Activated naive CD8-positive, alpha-beta T cell treated with anti-CD3 and anti-CD28 coated beads, Interleukin-2, amount 50 U/mL, for 24 hours (primary cell): ENCODE data around the gene BHMT.
A peak's percentile ranks its signal among the peaks of the same experiment; 100 is the strongest.

Experiments
- ATAC-seq: fragments of 150-1000 bp; cut with Tn5 transposase; one replicate; pipeline ENCODE4 v1.10.0; 2021
- DNase-seq: peaks from one replicate; pipeline ENCODE4 v3.0.0; 2021
- H3K27ac Mint-ChIP-seq: one replicate; pipeline ENCODE4 v1.8.0; 2021; ENCODE audit warnings: mild to moderate bottlenecking, mixed read lengths
- H3K27me3 Mint-ChIP-seq: one replicate; pipeline ENCODE4 v1.8.0; 2021; ENCODE audit warnings: mixed read lengths
- H3K36me3 Mint-ChIP-seq: one replicate; pipeline ENCODE4 v1.8.0; 2021; ENCODE audit warnings: low read depth, mixed read lengths
- H3K4me1 Mint-ChIP-seq: one replicate; pipeline ENCODE4 v1.8.0; 2021; ENCODE audit warnings: mixed read lengths
- H3K4me3 Mint-ChIP-seq: one replicate; pipeline ENCODE4 v1.8.0; 2021; ENCODE audit warnings: mild to moderate bottlenecking, moderate library complexity, mixed read lengths
- H3K9me3 Mint-ChIP-seq: one replicate; pipeline ENCODE4 v1.8.0; 2021; ENCODE audit warnings: mixed read lengths

Gene BHMT

DNA sequence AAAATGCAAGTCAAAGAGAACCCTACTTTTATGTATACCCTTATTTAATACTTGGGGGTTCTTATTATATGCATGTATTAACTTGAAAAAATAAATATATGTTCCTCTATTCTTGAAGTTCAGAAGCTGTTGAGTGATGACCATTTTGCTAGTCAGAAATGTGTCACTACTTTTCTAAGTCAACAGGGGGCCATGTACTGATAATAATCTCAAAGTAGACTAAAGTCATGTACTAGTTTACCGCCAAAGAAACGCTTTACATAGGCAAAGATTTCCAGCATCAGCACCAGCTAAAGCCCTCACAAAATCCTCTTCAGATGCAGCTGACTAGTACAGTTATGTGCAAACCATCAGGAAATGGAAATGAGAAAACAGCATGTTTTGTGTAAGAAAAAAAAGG lies 5.7 kb upstream of the BHMT start:
- Mint-ChIP-seq H3K27me3 (peaks cover 32% of the 10 kb centered on the region), H3K9me3 (peaks cover 5% of the 10 kb centered on the region), H3K27ac (no peak overlapping the region), H3K4me1 (no peaks in the 10 kb centered on the region), H3K4me3 (no peak overlapping the region), H3K36me3 (no peaks in the 10 kb centered on the region)
- DNase-seq (no peak), ATAC-seq (no peak)

DNA sequence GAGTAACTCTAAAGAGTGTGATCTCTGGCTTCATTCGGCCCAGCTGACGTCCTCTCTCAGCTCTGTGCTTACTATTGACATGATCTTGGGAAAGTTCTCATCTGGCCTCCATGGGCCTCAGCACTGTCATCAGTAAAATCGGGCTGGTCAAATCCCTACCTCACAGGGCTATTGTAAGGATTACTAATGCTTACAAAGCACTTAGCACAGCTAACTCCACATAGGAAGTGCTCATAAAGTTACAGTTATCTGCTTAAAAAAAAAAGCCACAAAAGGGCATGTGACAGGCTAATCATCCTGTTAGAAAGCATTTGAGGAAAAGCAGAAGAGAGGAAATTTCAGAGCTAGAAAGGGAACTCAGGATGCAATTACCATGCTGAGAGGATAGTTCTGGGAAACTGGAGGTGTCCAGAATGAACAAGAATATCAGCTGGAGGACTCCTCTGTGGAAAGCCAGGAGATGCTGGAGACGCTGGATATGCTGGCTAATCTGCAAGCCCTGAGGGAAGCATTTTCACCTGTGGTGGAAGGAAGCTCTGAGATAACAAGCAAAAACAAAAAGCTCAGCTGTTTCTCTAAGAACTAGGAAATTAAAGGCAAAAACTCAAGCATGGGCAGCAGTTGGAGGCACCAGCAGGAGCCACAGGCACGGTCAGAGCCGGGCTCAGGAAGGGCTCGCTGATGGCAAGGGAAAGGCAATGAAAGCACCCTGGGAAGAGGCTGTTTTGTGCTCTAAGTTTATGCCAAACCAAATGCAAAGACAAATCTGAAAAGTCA lies 4.4 kb upstream of the BHMT start:
- DNase-seq (no peak), ATAC-seq (no peak)
- H3K4me3 Mint-ChIP-seq: no peak overlapping the region
- H3K9me3 Mint-ChIP-seq: no peaks in the 10 kb centered on the region
- H3K4me1 Mint-ChIP-seq: no peaks in the 10 kb centered on the region
- no peak overlapping the region for H3K27ac Mint-ChIP-seq
- H3K27me3 Mint-ChIP-seq: peaks cover 42% of the 10 kb centered on the region
- H3K36me3 Mint-ChIP-seq: no peaks in the 10 kb centered on the region

GRCh38 chr5:79108086-79108485 lies 3.5 kb upstream of the BHMT start:
- H3K4me3 Mint-ChIP-seq: no peak overlapping the region
- H3K27ac Mint-ChIP-seq: no peak overlapping the region
- H3K4me1 Mint-ChIP-seq: no peaks in the 10 kb centered on the region
- DNase-seq (no peak), ATAC-seq (no peak)
- no peaks in the 10 kb centered on the region for H3K36me3 Mint-ChIP-seq
- H3K27me3 Mint-ChIP-seq: peaks cover 48% of the 10 kb centered on the region
- no peaks in the 10 kb centered on the region for H3K9me3 Mint-ChIP-seq

DNA sequence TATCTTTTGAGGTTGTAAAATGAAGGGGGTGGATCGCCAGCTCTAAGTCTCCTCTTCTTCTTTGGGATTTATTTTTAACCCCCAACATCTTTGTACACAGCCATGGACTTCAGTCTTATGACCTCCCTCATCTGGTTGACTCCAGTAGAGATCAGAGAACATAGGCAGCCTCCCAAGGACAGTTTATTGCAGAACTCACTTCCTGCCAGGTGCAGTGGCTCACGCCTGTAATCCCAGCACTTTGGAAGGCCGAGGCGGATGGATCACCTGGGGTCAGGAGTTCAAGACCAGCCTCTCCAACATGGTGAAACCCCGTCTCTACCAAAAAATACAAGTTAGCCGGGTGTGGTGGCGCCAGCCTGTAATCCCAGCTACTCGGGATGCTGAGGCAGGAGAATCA lies 2.8 kb upstream of the BHMT start:
- no peak overlapping the region for H3K27ac Mint-ChIP-seq
- DNase-seq: no peak
- H3K4me3 Mint-ChIP-seq: no peak overlapping the region
- H3K4me1 Mint-ChIP-seq: no peaks in the 10 kb centered on the region
- H3K27me3 Mint-ChIP-seq: peaks cover 53% of the 10 kb centered on the region
- ATAC-seq: no peak
- H3K9me3 Mint-ChIP-seq: no peaks in the 10 kb centered on the region
- no peaks in the 10 kb centered on the region for H3K36me3 Mint-ChIP-seq

DNA sequence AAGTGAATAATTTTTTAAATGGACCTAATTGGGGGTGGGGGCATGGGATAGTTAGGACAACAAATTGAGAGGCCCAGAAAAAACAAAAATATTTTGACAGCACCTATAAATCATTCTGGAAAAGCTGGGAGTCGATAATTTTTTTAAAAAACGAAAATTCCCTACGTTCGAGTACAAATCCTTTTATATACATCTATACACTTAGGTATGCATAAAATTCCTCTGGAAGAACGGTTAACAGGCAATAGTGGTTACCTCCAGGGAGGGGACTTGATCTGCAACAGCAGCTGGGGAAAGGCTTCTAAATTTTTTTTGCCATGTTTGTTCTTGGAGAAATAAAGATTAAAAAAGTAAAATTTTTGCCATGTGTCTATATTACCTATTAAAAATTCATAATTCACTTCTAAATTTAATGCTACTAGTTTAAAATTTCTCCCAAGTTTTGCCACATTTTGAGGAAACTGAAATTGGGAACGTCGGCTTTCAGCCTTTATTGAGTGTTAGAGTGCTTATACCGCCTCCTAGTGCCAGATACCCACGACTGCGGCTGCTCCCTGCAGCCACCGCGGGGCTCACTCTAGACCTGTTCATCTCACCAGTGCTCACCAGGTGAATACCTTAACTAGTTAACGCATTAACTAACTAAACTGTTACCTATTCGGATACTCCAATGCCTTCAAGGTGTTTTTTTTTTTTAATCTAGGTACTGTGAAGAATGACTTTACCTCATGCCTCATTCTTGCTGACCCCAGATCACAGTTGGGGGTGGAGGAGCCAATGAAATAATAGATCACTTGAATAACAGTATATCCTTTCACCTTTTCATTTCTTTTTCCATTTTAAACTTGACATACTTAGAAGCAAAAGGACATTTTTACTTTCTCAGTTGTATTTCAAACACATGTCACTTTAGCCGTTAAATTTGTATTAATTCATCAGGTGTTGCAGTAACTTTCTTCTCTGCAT lies 1.8 kb upstream of the BHMT start:
- Mint-ChIP-seq H3K4me3 (no peak overlapping the region), H3K9me3 (no peaks in the 10 kb centered on the region), H3K27me3 (peaks cover 54% of the 10 kb centered on the region), H3K36me3 (no peaks in the 10 kb centered on the region), H3K4me1 (no peaks in the 10 kb centered on the region), H3K27ac (no peak overlapping the region)
- DNase-seq (peak; percentile 37), ATAC-seq (peak; percentile 69)

GRCh38 chr5:79111960-79112702 lies 522 bp downstream of the BHMT start:
- no peak for DNase-seq
- no peak overlapping the region for H3K4me3 Mint-ChIP-seq
- peaks cover 56% of the 10 kb centered on the region for H3K27me3 Mint-ChIP-seq
- no peaks in the 10 kb centered on the region for H3K4me1 Mint-ChIP-seq
- H3K9me3 Mint-ChIP-seq: no peaks in the 10 kb centered on the region
- H3K36me3 Mint-ChIP-seq: no peaks in the 10 kb centered on the region
- no peak overlapping the region for H3K27ac Mint-ChIP-seq
- ATAC-seq: no peak

DNA sequence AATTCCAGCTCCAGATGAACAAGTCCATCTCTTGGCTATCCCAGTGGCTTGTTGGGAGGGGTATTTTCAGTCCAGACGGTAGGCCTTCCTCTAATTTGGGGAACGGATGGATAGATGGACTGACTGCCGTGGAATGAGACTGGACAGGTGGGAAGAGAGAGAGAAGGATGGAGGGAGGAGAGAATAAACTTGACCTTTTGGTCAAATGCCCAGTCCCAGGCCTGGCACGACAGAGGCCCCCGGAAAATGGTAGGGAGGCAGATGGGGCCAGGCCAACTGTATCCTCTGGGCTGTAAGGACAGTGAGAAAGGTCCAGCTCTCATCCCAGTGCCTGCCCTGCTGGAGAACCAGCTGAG lies 1.1 kb downstream of the BHMT start:
- no peak overlapping the region for H3K4me3 Mint-ChIP-seq

GRCh38 chr5:79119486-79119885 lies 7.9 kb downstream of the BHMT start:
- H3K9me3 Mint-ChIP-seq: no peaks in the 10 kb centered on the region
- H3K36me3 Mint-ChIP-seq: no peaks in the 10 kb centered on the region
- H3K27ac Mint-ChIP-seq: no peak overlapping the region
- DNase-seq (no peak), ATAC-seq (no peak)
- H3K27me3 Mint-ChIP-seq: peaks cover 6% of the 10 kb centered on the region
- H3K4me1 Mint-ChIP-seq: no peaks in the 10 kb centered on the region
- no peak overlapping the region for H3K4me3 Mint-ChIP-seq

More for the DNA sequence above, 1.1 kb downstream of the BHMT start:
- peaks cover 55% of the 10 kb centered on the region for H3K27me3 Mint-ChIP-seq
- no peaks in the 10 kb centered on the region for H3K9me3 Mint-ChIP-seq
- ATAC-seq (no peak), DNase-seq (no peak)
- no peak overlapping the region for H3K27ac Mint-ChIP-seq
- H3K4me1 Mint-ChIP-seq: no peaks in the 10 kb centered on the region
- H3K36me3 Mint-ChIP-seq: no peaks in the 10 kb centered on the region

DNA sequence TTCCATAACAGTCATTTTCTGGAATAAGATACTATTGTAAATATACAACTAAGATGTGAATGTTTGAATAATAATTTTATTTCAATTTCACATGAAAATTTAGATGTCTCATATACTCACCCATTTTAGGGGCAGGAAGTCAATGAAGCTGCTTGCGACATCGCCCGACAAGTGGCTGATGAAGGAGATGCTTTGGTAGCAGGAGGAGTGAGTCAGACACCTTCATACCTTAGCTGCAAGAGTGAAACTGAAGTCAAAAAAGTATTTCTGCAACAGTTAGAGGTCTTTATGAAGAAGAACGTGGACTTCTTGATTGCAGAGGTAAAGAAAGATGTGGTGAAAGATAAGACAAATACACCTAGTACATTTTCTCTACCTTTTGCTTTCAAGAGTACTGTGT lies 8.6 kb downstream of the BHMT start:
- Mint-ChIP-seq H3K4me3 (no peak overlapping the region), H3K4me1 (no peaks in the 10 kb centered on the region), H3K27me3 (peaks cover under 1% of the 10 kb centered on the region), H3K27ac (no peak overlapping the region), H3K9me3 (no peaks in the 10 kb centered on the region), H3K36me3 (no peaks in the 10 kb centered on the region)
- no peak for ATAC-seq
- no peak for DNase-seq

DNA sequence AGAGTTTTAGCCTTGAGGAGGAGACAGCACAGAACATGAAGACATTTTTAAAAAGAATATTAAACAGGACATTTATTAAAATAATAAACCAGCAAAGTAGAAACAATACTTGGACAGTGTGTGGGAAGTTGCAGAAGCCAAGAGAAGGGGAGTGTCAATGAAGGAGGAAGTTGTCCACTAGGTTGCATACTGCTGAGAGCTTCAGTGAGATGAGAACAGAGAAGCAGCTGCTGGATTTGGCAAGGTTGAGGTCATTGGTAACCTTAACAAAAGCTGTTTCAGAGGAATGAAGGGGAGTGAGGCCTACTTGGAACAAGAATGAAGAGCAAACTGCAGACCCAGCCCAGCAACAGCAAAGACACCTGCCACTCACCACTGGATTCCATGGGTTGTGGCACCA lies 11.4 kb downstream of the BHMT start:
- no peaks in the 10 kb centered on the region for H3K9me3 Mint-ChIP-seq
- H3K36me3 Mint-ChIP-seq: no peaks in the 10 kb centered on the region
- no peaks in the 10 kb centered on the region for H3K27me3 Mint-ChIP-seq
- no peak overlapping the region for H3K27ac Mint-ChIP-seq
- DNase-seq (no peak), ATAC-seq (no peak)
- no peak overlapping the region for H3K4me3 Mint-ChIP-seq
- no peaks in the 10 kb centered on the region for H3K4me1 Mint-ChIP-seq

GRCh38 chr5:79124607-79125006 lies 13.0 kb downstream of the BHMT start:
- no peaks in the 10 kb centered on the region for H3K9me3 Mint-ChIP-seq
- DNase-seq: no peak
- no peaks in the 10 kb centered on the region for H3K4me1 Mint-ChIP-seq
- H3K4me3 Mint-ChIP-seq: no peak overlapping the region
- H3K36me3 Mint-ChIP-seq: no peaks in the 10 kb centered on the region
- ATAC-seq: no peak
- no peak overlapping the region for H3K27ac Mint-ChIP-seq
- H3K27me3 Mint-ChIP-seq: no peaks in the 10 kb centered on the region

DNA sequence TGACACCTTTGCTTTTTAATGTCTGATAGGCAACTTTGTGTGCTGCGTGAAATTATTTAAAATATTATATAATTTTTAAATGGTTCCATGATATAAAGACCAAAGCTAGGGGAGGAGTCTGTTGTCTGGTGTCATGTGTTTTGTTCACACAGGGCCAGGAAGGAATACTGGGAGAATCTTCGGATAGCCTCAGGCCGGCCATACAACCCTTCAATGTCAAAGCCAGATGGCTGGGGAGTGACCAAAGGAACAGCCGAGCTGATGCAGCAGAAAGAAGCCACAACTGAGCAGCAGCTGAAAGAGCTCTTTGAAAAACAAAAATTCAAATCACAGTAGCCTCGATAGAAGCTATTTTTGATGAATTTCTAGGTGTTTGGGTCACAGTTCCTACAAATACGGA lies 19.2 kb downstream of the BHMT start:
- ATAC-seq (no peak), DNase-seq (no peak)
- H3K9me3 Mint-ChIP-seq: no peaks in the 10 kb centered on the region
- H3K4me1 Mint-ChIP-seq: peaks cover 17% of the 10 kb centered on the region
- H3K27ac Mint-ChIP-seq: no peak overlapping the region
- peaks cover 5% of the 10 kb centered on the region for H3K27me3 Mint-ChIP-seq
- H3K4me3 Mint-ChIP-seq: no peak overlapping the region
- H3K36me3 Mint-ChIP-seq: no peaks in the 10 kb centered on the region

DNA sequence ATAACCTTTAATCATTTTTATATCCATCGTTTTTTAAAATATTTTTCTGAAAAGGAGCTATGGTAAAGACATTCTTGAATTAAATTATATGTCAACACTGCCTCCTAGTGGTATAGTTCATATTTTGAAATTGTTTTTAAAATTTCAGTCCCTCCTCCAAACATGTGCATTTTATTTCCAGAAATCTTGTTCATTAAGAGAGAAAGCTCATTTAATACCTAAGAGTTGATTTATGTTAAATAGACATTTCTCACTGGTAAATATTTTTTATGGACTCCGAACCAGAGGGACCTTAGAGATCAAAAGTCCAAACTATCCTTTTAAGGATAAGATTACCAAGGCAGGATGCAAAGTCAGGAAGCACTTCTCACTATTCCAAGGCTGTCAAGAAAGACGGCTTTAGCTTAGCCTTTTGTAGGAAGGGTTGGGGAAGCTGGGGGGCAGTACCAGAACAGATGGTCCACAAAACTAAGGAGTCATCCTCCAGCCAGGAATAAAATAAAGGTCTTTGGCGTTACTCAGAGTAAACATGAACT lies 21.6 kb downstream of the BHMT start:
- Mint-ChIP-seq H3K36me3 (no peaks in the 10 kb centered on the region), H3K27me3 (peaks cover 5% of the 10 kb centered on the region), H3K4me3 (peak overlapping the region; percentile 72), H3K27ac (peak overlapping the region; percentile 91), H3K4me1 (peaks cover 19% of the 10 kb centered on the region), H3K9me3 (no peaks in the 10 kb centered on the region)
- no peak for DNase-seq
- no peak for ATAC-seq

GRCh38 chr5:79133657-79134451 lies 22.2 kb downstream of the BHMT start:
- H3K4me1 Mint-ChIP-seq: peaks cover 19% of the 10 kb centered on the region
- H3K27ac Mint-ChIP-seq: peak overlapping the region; percentile 91
- no peaks in the 10 kb centered on the region for H3K36me3 Mint-ChIP-seq
- ATAC-seq: peak; percentile 68
- no peaks in the 10 kb centered on the region for H3K9me3 Mint-ChIP-seq
- DNase-seq: peak; percentile 79
- peaks cover 5% of the 10 kb centered on the region for H3K27me3 Mint-ChIP-seq
- H3K4me3 Mint-ChIP-seq: peak overlapping the region; percentile 72
